PC-3 (cell line): Measurements from ENCODE around the gene UGT2B11. TPM values are rescaled to one million over a fixed set of nuclear protein-coding genes. Genes with fewer than 3 reads are reported as not detected.
"Not testable (repeated sequence)": the region's sequence is repeated elsewhere in the genome, so short reads cannot be mapped to it uniquely, and the experiment has no call there.

Experiments used
- ATAC-seq: fragments of 200-7000 bp; cut with Tn5 transposase; 2 replicates; pipeline ENCODE4 v1.9.1; 2020; ENCODE audit warnings: mild to moderate bottlenecking, moderate library complexity
- BruUV-seq: library from RNA; stranded (reverse); fragments of 400-500 nt; replicated peaks from 2 replicates; lab custom pipeline; 2021; lab: Mats Ljungman, UMichigan
- CTCF ChIA-PET: fragments of 300-600 bp; sonication (Branson Sonifier 250); formaldehyde crosslinking; loops from one replicate; lab custom pipeline; 2022; ENCODE audit warnings: antibody characterized with exemption; lab: Charles Lee
- POLR2A ChIA-PET: fragments of 300-600 bp; sonication (Branson Sonifier 250); formaldehyde crosslinking; loops from one replicate; lab custom pipeline; 2022; ENCODE audit warnings: antibody characterized with exemption; ENCODE audit not compliant: unreplicated experiment; lab: Charles Lee
- DNase-seq: peaks from one replicate; pipeline ENCODE4 v3.0.0-alpha.2; 2015
- H2AFZ ChIP-seq: fragments of 300-600 bp; sonication (generic); 2 replicates; pipeline ENCODE4 v1.6.0; 2016; ENCODE audit warnings: antibody characterized with exemption, low read length
- H3F3A ChIP-seq: fragments of 300-600 bp; sonication (generic); one replicate; pipeline ENCODE4 v1.6.0; 2017; ENCODE audit warnings: antibody characterized with exemption, low read length, control low read depth, mild to moderate bottlenecking; ENCODE audit not compliant: unreplicated experiment
- H3K27ac ChIP-seq: fragments of 300-600 bp; sonication (generic); 2 replicates; pipeline ENCODE4 v1.5.1; 2016; ENCODE audit warnings: mild to moderate bottlenecking, low read length
- H3K27me3 ChIP-seq: fragments of 300-600 bp; sonication (generic); 2 replicates; pipeline ENCODE4 v1.6.1; 2016; ENCODE audit warnings: low read length, mixed read lengths
- H3K36me3 ChIP-seq: fragments of 300-600 bp; sonication (generic); 2 replicates; pipeline ENCODE4 v1.6.1; 2016; ENCODE audit warnings: low read depth, mixed run types, low read length, mixed read lengths
- H3K4me1 ChIP-seq: fragments of 300-600 bp; sonication (generic); 2 replicates; pipeline ENCODE4 v1.5.1; 2016; ENCODE audit warnings: low read length; ENCODE audit not compliant: insufficient read depth
- H3K4me2 ChIP-seq: fragments of 300-600 bp; sonication (generic); 2 replicates; pipeline ENCODE4 v1.6.0; 2016; ENCODE audit warnings: low read length
- H3K4me3 ChIP-seq: fragments of 300-600 bp; sonication (generic); 2 replicates; pipeline ENCODE4 v1.5.1; 2016; ENCODE audit warnings: mild to moderate bottlenecking, low read length, mixed read lengths
- H3K79me2 ChIP-seq: fragments of 300-600 bp; sonication (generic); 2 replicates; pipeline ENCODE4 v1.6.1; 2017; ENCODE audit warnings: low read length, mixed read lengths
- H3K9ac ChIP-seq: fragments of 300-600 bp; sonication (generic); 2 replicates; pipeline ENCODE4 v1.6.0; 2016; ENCODE audit warnings: mild to moderate bottlenecking, low read length
- H3K9me2 ChIP-seq: fragments of 300-600 bp; sonication (generic); replicated peaks from 2 replicates; pipeline ENCODE4 v1.6.1; 2016; ENCODE audit warnings: mixed run types, low read length, mixed read lengths
- H3K9me3 ChIP-seq: fragments of 300-600 bp; sonication (generic); 2 replicates; pipeline ENCODE4 v1.6.1; 2016; ENCODE audit warnings: low read length, mixed read lengths
- H4K20me1 ChIP-seq: fragments of 300-600 bp; sonication (generic); 2 replicates; pipeline ENCODE4 v1.6.1; 2016; ENCODE audit warnings: low read length, mixed read lengths
- EZH2 ChIP-seq: fragments of 300-600 bp; sonication (generic); IDR thresholded peaks from one replicate; pipeline ENCODE4 v1.6.1; 2017; ENCODE audit warnings: antibody characterized with exemption, mild to moderate bottlenecking, low read length; ENCODE audit not compliant: unreplicated experiment
- EZH2phosphoT487 ChIP-seq: fragments of 300-600 bp; sonication (generic); IDR thresholded peaks from 2 replicates; pipeline ENCODE4 v1.6.1; 2018; ENCODE audit warnings: mild to moderate bottlenecking, antibody characterized with exemption, low read length, borderline replicate concordance
- intact Hi-C: fragments of 100-400 bp; cut with micrococcal nuclease; formaldehyde crosslinking; loops from 2 replicates; pipeline ENCODE4 v1.9.0; 2023
- total RNA-seq: library from RNA; depleted of rRNA; stranded (reverse); fragments of >200 nt; gene quantifications from 2 replicates; pipeline ENCODE4 v1.2.3, GENCODE V29; 2014
- TF ChIP-seq, protein P1 (sequence below): fragments of 300-600 bp; sonication (generic); conservative IDR thresholded peaks from 2 replicates; pipeline ENCODE4 v1.5.1; 2017; ENCODE audit warnings: antibody characterized with exemption, low read depth, mild to moderate bottlenecking, low read length

The UGT2B11 gene
- total RNA-seq, 1 experiment from 2014 or later: not detected

DNA sequence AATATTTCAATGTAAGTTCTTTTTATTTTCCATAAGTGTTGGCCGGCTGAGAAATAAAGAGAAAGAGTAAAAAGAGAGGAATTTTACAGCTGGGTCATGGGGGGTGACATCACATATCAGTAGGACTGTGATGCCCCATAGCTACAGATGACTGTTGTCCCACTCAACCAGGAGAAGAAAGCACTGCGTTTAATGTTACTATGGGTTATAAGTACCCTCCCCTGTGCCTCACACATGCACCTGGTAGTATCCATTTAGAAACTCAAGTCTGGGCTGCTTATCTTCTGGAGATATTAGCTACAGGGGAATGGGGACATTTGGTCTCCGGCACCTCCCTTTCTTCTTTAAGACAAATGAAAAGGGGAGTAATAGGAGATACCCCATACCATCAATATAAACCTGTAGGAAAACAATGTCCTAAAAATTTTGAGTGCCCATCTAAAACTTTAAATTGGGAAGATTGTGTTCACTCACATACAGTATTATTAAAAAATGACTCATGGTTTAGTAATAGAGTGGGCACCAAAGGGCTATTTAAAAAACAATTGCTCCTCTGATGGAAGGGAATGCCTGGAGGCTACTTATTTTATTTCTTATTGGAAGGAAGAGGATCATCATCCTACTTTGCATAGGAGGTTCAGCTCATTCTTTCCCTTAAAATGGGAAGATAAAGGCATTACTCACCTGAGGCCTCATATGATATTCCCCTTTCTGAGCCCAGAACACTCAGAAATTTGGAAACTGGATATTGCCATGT is 18.2 kb downstream of the UGT2B11 start:
- TF ChIP-seq, protein P1, sequence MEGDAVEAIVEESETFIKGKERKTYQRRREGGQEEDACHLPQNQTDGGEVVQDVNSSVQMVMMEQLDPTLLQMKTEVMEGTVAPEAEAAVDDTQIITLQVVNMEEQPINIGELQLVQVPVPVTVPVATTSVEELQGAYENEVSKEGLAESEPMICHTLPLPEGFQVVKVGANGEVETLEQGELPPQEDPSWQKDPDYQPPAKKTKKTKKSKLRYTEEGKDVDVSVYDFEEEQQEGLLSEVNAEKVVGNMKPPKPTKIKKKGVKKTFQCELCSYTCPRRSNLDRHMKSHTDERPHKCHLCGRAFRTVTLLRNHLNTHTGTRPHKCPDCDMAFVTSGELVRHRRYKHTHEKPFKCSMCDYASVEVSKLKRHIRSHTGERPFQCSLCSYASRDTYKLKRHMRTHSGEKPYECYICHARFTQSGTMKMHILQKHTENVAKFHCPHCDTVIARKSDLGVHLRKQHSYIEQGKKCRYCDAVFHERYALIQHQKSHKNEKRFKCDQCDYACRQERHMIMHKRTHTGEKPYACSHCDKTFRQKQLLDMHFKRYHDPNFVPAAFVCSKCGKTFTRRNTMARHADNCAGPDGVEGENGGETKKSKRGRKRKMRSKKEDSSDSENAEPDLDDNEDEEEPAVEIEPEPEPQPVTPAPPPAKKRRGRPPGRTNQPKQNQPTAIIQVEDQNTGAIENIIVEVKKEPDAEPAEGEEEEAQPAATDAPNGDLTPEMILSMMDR: no peak
- TF ChIP-seq EZH2phosphoT487 (no peak), EZH2 (no peak)
- H3K36me3 ChIP-seq: no peaks in the 10 kb centered on the region
- H3K79me2 ChIP-seq: no peaks in the 10 kb centered on the region
- CTCF ChIA-PET: no interaction called here
- no peaks in the 10 kb centered on the region for H3K9me2 ChIP-seq
- H3K9ac ChIP-seq: no peak overlapping the region; the same call in 1 of the 2 replicates
- H4K20me1 ChIP-seq: no peaks in the 10 kb centered on the region
- intact Hi-C loops: loop anchor here (1.0 kb wide), 1 partner anchor 302 kb away; no protein-coding TSS in a partner anchor
- no peak overlapping the region for H3K4me3 ChIP-seq
- H3K4me1 ChIP-seq: peaks cover 22% of the 10 kb centered on the region
- H3K9me3 ChIP-seq: no peaks in the 10 kb centered on the region
- DNase-seq (peak; percentile 94), ATAC-seq (peak; percentile 78)
- peak overlapping the region; percentile 57 for H3K4me2 ChIP-seq
- no TSS peak for BruUV-seq
- no peak overlapping the region for H2AFZ ChIP-seq
- peak overlapping the region; percentile 88 for H3K27ac ChIP-seq
- peaks cover 5% of the 10 kb centered on the region for H3F3A ChIP-seq
- H3K27me3 ChIP-seq: no peaks in the 10 kb centered on the region
- POLR2A ChIA-PET: no interaction called here

DNA sequence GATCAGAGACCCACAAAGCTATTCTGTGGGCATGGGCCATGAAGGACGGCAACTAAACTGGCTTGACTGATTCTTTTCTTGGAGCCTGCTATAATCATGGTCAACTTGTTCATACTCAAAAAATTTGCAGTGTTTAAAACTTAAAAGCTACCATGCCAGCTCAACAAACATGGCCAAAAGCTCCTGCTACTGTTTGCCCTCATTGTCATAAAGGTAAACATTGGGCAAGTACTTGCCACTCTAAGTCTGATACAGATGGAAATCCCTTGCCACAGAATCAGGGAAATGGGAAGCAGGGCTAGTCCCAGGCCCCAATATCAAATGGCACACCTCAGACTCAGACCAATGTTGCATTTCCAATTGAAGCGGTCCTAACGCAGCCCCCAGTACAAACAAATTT is 20.4 kb downstream of the UGT2B11 start:
- no peaks in the 10 kb centered on the region for H3K79me2 ChIP-seq
- DNase-seq (peak; percentile 66), ATAC-seq (no peak)
- H3K4me1 ChIP-seq: peaks cover 22% of the 10 kb centered on the region
- H3K27me3 ChIP-seq: no peaks in the 10 kb centered on the region
- no peaks in the 10 kb centered on the region for H3K9me3 ChIP-seq
- CTCF ChIA-PET: interaction anchor here (0.7 kb wide), 1 partner anchor 422 kb away, joined by 3 read pairs; no protein-coding TSS in a partner anchor
- H3K9ac ChIP-seq: no peak overlapping the region
- H2AFZ ChIP-seq: no peak overlapping the region
- intact Hi-C loops: no loop called here
- peaks cover 5% of the 10 kb centered on the region for H3F3A ChIP-seq
- H4K20me1 ChIP-seq: no peaks in the 10 kb centered on the region
- TF ChIP-seq EZH2 (no peak), EZH2phosphoT487 (no peak)
- TF ChIP-seq, protein P1: no peak
- no peak overlapping the region for H3K27ac ChIP-seq
- no peak overlapping the region for H3K4me3 ChIP-seq
- H3K36me3 ChIP-seq: no peaks in the 10 kb centered on the region
- H3K4me2 ChIP-seq: no peak overlapping the region
- H3K9me2 ChIP-seq: no peaks in the 10 kb centered on the region
- BruUV-seq: no TSS peak
- POLR2A ChIA-PET: no interaction called here

DNA sequence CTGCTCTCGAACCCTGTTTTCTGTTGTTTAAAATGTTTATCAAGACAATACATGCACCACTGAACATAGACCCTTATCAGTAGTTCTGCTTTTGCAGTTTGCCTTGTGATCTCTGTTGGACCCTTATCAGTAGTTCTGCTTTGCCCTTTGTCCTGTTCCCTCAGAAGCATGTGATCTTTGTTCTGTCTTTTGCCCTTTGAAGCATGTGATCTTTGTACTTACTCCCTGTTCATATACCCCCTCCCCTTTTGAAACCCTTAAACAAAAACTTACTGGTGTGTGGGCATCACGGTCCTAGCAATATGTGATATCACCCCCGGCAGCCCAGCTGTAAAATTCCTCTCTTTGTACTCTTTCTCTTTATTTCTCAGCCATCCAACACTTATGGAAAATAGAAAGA is 22.6 kb downstream of the UGT2B11 start:
- H3K27ac ChIP-seq, DNase-seq, H3K4me3 ChIP-seq, H3K79me2 ChIP-seq, H3K36me3 ChIP-seq, H3K27me3 ChIP-seq, H3K4me2 ChIP-seq, intact Hi-C loops, POLR2A ChIA-PET, H3F3A ChIP-seq, H3K9ac ChIP-seq, ATAC-seq, H2AFZ ChIP-seq, H4K20me1 ChIP-seq, BruUV-seq, CTCF ChIA-PET, H3K9me2 ChIP-seq, H3K9me3 ChIP-seq: not testable (repeated sequence)
- H3K4me1 ChIP-seq: peaks cover 15% of the 10 kb centered on the region

DNA sequence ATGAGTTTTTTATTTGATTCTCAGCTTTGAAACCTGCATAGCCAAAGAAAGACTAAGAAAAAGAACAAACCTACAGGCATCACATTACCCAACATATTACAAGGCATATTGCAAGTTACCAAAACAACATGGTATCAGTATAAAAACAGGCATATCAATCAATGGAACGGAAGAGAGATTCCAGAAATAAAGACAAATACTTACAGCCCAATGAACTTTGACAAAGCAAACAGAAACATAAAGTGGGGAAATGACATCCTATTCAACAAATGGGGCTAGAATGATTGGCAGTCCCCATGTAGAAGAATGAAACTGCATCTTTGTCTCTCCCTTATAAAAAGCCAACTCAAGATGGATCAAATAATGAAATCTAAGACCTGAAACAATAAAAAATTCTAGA is 23.9 kb downstream of the UGT2B11 start:
- H3K27me3 ChIP-seq, H3K27ac ChIP-seq, H2AFZ ChIP-seq, ATAC-seq, H3K79me2 ChIP-seq, H3K9me3 ChIP-seq, CTCF ChIA-PET, H3K4me3 ChIP-seq, intact Hi-C loops, H3K36me3 ChIP-seq, H3K9ac ChIP-seq, BruUV-seq, H3K4me1 ChIP-seq, H4K20me1 ChIP-seq, H3K4me2 ChIP-seq, H3K9me2 ChIP-seq, H3F3A ChIP-seq, DNase-seq: not testable (repeated sequence)
- POLR2A ChIA-PET: interaction anchor here (0.6 kb wide), 1 partner anchor 869 kb away, joined by 5 read pairs; no protein-coding TSS in a partner anchor

DNA sequence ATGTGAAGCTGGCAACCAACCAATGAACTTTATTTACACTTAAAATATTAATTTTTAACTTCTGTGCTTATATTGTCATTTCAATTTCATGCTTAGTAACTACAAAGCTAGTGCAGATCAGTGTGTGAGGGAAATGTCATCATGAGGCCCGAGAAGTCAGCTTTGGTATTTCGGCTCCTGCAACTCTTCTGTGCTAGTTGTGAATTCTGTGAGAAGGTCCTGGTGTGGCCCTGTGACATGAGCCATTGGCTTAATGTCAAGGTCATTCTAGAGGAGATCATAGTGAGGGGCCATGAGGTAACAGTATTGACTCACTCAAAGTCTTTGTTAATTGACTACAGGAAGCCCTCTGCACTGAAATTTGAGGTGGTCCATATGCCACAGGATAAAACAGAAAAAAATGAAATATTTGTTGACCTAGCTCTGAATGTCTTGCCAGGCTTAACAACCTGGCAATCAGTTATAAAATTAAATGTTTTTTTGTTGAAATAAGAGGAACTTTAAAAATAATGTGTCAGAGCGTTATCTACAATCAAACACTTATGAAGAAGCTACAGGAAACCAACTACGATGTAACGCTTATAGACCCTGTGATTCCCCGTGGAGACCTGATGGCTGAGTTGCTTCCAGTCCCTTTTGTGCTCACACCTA is 32.9 kb downstream of the UGT2B11 start:
- BruUV-seq, H3K9me3 ChIP-seq, intact Hi-C loops, H3K4me1 ChIP-seq, POLR2A ChIA-PET, H3K27ac ChIP-seq, H4K20me1 ChIP-seq, DNase-seq, H3F3A ChIP-seq, H2AFZ ChIP-seq, H3K79me2 ChIP-seq, H3K9me2 ChIP-seq, H3K4me3 ChIP-seq, CTCF ChIA-PET, H3K27me3 ChIP-seq, H3K4me2 ChIP-seq, H3K9ac ChIP-seq, ATAC-seq, H3K36me3 ChIP-seq: not testable (repeated sequence)
